ENCODE results near the gene SLC12A4. TPM values are rescaled to one million over a fixed set of nuclear protein-coding genes. Genes with fewer than 3 reads are reported as not detected.
A peak's percentile ranks its signal among the peaks of the same experiment; 100 is the strongest.

Gene SLC12A4
- total and polyA plus RNA-seq, 2 of the 13 experiments (the other 11 are each of a cell fraction or from before 2014, with no cell fraction given): 65.1 to 84.3 TPM

DNA sequence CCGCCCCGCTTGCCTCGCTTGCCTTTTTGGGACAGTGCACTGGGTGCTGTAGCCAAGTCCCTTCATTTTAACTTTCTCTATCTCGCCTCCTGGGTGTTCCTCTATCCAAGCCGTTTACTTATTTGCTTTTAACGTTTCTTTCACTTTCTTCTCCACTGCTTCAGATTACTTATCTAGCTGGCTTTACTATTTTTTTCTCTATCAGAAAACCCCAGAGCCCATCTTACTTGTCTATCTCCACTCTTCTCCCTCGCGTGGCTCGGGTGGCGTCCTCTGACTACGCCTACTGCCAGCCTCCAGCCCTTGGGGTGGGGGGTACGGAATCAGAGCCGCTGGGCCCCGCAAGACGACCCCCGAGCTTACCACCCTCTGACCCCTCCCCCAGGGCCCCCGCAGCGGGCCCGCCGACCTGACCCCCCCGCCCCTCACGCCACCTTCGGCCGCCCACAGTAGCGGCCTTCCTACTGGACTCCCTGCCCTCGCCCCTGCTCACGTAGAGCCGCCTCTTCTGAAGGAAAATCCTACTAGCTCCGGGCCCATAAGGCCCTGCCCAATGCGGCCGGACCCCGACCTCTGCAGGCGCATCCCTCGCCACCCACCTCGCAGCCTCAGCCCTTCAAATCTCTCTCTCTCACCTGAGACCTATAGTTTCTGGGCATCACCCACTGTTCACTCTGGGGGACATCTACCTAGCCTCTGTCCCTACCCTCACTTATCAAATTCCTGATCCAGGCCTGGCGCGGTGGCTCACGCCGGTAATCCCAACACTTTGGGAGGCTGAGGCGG lies 1.0 kb upstream of the SLC12A4 start (continued):
- no peak for TF ChIP-seq CBFB (CRISPR knock-in tag; IDR thresholded peaks at IDR 0.05)
- peak; percentile 76 for TF ChIP-seq ZFY (CRISPR knock-in tag; IDR thresholded peaks at IDR 0.05)
- 0 out of 2 replicates have a peak, but pooled peaks have one; percentile 39 for TF ChIP-seq ZNF788 (CRISPR knock-in tag; IDR thresholded peaks at IDR 0.05; ENCODE audit: borderline replicate concordance)
- no peak for TF ChIP-seq FOXP1 (IDR thresholded peaks at IDR 0.05)
- no peak; the same call in 1 of the 2 replicates for TF ChIP-seq FOXP1 (CRISPR knock-in tag; IDR thresholded peaks at IDR 0.05)
- TF ChIP-seq MLLT10 (CRISPR knock-in tag; IDR thresholded peaks at IDR 0.05): no peak
- TF ChIP-seq, protein P1, sequence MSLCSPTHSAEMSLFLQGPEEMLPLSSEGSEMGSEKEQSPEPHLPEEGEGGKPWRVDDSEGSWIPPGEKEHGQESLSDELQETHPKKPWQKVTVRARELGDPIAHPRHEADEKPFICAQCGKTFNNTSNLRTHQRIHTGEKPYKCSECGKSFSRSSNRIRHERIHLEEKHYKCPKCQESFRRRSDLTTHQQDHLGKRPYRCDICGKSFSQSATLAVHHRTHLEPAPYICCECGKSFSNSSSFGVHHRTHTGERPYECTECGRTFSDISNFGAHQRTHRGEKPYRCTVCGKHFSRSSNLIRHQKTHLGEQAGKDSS (CRISPR knock-in tag; IDR thresholded peaks at IDR 0.05; ENCODE audit: borderline replicate concordance, low read depth): no peak
- TF ChIP-seq, protein P2, sequence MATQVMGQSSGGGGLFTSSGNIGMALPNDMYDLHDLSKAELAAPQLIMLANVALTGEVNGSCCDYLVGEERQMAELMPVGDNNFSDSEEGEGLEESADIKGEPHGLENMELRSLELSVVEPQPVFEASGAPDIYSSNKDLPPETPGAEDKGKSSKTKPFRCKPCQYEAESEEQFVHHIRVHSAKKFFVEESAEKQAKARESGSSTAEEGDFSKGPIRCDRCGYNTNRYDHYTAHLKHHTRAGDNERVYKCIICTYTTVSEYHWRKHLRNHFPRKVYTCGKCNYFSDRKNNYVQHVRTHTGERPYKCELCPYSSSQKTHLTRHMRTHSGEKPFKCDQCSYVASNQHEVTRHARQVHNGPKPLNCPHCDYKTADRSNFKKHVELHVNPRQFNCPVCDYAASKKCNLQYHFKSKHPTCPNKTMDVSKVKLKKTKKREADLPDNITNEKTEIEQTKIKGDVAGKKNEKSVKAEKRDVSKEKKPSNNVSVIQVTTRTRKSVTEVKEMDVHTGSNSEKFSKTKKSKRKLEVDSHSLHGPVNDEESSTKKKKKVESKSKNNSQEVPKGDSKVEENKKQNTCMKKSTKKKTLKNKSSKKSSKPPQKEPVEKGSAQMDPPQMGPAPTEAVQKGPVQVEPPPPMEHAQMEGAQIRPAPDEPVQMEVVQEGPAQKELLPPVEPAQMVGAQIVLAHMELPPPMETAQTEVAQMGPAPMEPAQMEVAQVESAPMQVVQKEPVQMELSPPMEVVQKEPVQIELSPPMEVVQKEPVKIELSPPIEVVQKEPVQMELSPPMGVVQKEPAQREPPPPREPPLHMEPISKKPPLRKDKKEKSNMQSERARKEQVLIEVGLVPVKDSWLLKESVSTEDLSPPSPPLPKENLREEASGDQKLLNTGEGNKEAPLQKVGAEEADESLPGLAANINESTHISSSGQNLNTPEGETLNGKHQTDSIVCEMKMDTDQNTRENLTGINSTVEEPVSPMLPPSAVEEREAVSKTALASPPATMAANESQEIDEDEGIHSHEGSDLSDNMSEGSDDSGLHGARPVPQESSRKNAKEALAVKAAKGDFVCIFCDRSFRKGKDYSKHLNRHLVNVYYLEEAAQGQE (IDR thresholded peaks at IDR 0.05; ENCODE audit: borderline replicate concordance in 1 of 2, low read depth in 1 of 2, low read length in 2 of 2): peak in 1 of 2 experiments; percentile 74; a peak in 1 of 4 replicates
- no peak for TF ChIP-seq ATF1 (CRISPR knock-in tag; IDR thresholded peaks at IDR 0.05)
- no peak for TF ChIP-seq ZNF678 (CRISPR knock-in tag; IDR thresholded peaks at IDR 0.05)
- peak; percentile 42 for TF ChIP-seq YY1 (IDR thresholded peaks at IDR 0.05; ENCODE audit: insufficient read depth, insufficient replicate concordance, low read depth, low read length)
- TF ChIP-seq, protein P3, sequence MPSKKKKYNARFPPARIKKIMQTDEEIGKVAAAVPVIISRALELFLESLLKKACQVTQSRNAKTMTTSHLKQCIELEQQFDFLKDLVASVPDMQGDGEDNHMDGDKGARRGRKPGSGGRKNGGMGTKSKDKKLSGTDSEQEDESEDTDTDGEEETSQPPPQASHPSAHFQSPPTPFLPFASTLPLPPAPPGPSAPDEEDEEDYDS (CRISPR knock-in tag; IDR thresholded peaks at IDR 0.05): peak; percentile 51; the same call in 1 of the 2 replicates
- peak; percentile 45 for TF ChIP-seq CREM (IDR thresholded peaks at IDR 0.05)
- no peak for TF ChIP-seq CREM (CRISPR knock-in tag; IDR thresholded peaks at IDR 0.05)
- TF ChIP-seq, protein P4, sequence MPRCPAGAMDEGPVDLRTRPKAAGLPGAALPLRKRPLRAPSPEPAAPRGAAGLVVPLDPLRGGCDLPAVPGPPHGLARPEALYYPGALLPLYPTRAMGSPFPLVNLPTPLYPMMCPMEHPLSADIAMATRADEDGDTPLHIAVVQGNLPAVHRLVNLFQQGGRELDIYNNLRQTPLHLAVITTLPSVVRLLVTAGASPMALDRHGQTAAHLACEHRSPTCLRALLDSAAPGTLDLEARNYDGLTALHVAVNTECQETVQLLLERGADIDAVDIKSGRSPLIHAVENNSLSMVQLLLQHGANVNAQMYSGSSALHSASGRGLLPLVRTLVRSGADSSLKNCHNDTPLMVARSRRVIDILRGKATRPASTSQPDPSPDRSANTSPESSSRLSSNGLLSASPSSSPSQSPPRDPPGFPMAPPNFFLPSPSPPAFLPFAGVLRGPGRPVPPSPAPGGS (CRISPR knock-in tag; IDR thresholded peaks at IDR 0.05): no peak
- no peak for TF ChIP-seq RBFOX2 (IDR thresholded peaks at IDR 0.05; ENCODE audit: low read depth, low read length)
- 0 out of 2 replicates have a peak, but pooled peaks have one; percentile 56 for TF ChIP-seq ZNF598 (CRISPR knock-in tag; IDR thresholded peaks at IDR 0.05; ENCODE audit: borderline replicate concordance)
- TF ChIP-seq ZNF616 (CRISPR knock-in tag; IDR thresholded peaks at IDR 0.05; ENCODE audit: low read depth): no peak
- TF ChIP-seq, protein P5, sequence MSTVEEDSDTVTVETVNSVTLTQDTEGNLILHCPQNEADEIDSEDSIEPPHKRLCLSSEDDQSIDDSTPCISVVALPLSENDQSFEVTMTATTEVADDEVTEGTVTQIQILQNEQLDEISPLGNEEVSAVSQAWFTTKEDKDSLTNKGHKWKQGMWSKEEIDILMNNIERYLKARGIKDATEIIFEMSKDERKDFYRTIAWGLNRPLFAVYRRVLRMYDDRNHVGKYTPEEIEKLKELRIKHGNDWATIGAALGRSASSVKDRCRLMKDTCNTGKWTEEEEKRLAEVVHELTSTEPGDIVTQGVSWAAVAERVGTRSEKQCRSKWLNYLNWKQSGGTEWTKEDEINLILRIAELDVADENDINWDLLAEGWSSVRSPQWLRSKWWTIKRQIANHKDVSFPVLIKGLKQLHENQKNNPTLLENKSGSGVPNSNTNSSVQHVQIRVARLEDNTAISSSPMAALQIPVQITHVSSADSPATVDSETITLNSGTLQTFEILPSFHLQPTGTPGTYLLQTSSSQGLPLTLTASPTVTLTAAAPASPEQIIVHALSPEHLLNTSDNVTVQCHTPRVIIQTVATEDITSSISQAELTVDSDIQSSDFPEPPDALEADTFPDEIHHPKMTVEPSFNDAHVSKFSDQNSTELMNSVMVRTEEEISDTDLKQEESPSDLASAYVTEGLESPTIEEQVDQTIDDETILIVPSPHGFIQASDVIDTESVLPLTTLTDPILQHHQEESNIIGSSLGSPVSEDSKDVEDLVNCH (CRISPR knock-in tag; IDR thresholded peaks at IDR 0.05): no peak
- TF ChIP-seq, protein P6, sequence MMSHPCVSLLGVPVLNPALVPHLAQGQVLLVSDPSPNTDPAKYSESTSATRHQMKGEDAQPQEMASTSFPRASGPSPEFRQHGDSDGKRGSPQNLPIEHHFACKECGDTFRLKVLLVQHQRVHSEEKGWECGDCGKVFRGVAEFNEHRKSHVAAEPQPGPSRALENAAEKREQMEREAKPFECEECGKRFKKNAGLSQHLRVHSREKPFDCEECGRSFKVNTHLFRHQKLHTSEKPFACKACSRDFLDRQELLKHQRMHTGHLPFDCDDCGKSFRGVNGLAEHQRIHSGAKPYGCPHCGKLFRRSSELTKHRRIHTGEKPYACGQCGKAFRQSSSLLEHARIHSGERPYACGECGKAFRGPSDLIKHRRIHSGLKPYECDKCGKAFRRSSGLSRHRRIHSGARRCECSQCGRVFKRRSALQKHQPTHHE (CRISPR knock-in tag; IDR thresholded peaks at IDR 0.05; ENCODE audit: borderline replicate concordance): no peak
